SK-N-SH (cell line): Measurements from ENCODE around the gene DBH. TPM values are rescaled to one million over a fixed set of nuclear protein-coding genes. Genes with fewer than 3 reads are reported as not detected.

Source experiments
- CTCF ChIA-PET: fragments of 300-600, 350-600 bp; formaldehyde crosslinking; extraction: SDS; loops from one replicate; lab custom pipeline; 2021; lab: Yijun Ruan, JAX
- POLR2A ChIA-PET: fragments of 350-600 bp; sonication (Branson Sonifier 250); formaldehyde crosslinking; extraction: SDS; loops from one replicate; lab custom pipeline; 2020; ENCODE audit warnings: antibody characterized with exemption, inconsistent platforms; lab: Yijun Ruan, JAX
- DNase-seq: peaks from one replicate; pipeline ENCODE4 v3.0.0; 2012
- H2AFZ ChIP-seq: fragments of 200-600 bp; sonication (generic); 2 replicates; pipeline ENCODE4 v1.8.1; 2016; ENCODE audit warnings: antibody characterized with exemption, mild to moderate bottlenecking, low read depth
- H3F3A ChIP-seq: fragments of 200-600 bp; sonication (generic); replicated peaks from 2 replicates; pipeline ENCODE3; 2016; ENCODE audit warnings: antibody characterized with exemption, mild to moderate bottlenecking; ENCODE audit not compliant: insufficient read depth
- H3K27ac ChIP-seq, 2 experiments: fragments of 200-500 bp in 1 of 2; fragments of 200-600 bp in 1 of 2; sonication (Bioruptor generic) in 1 of 2; sonication (generic), shearing (Covaris generic) in 1 of 2; 2 replicates each; pipeline versions ENCODE4 v1.5.1 to v1.6.1; 2014 to 2016; ENCODE audit warnings: low read depth in 2 of 2, inconsistent platforms in 1 of 2, low read length in 1 of 2, mild to moderate bottlenecking in 1 of 2, mixed read lengths in 1 of 2
- H3K27me3 ChIP-seq: fragments of 200-600 bp; sonication (generic), shearing (Covaris generic); 2 replicates; pipeline ENCODE4 v1.6.1; 2016; ENCODE audit warnings: mixed run types; ENCODE audit not compliant: insufficient read depth
- H3K36me3 ChIP-seq, 2 experiments: fragments of 200-500 bp in 1 of 2; fragments of 200-600 bp in 1 of 2; sonication (Bioruptor generic) in 1 of 2; sonication (generic) in 1 of 2; replicated peaks in 1 of 2; 2 replicates each; pipeline versions ENCODE3 to v1.5.1; 2014 to 2016; ENCODE audit warnings: low read length in 1 of 2, mild to moderate bottlenecking in 1 of 2; ENCODE audit not compliant: insufficient read depth in 2 of 2, control insufficient read depth in 1 of 2
- H3K4me1 ChIP-seq, 2 experiments: fragments of 200-500 bp in 1 of 2; fragments of 200-600 bp in 1 of 2; sonication (Bioruptor generic) in 1 of 2; sonication (generic), shearing (Covaris generic) in 1 of 2; 2 replicates each; pipeline versions ENCODE4 v1.5.1 to v1.6.1; 2014 to 2016; ENCODE audit warnings: low read depth in 1 of 2, low read length in 1 of 2, mixed run types in 1 of 2; ENCODE audit not compliant: insufficient read depth in 2 of 2, control insufficient read depth in 1 of 2
- H3K4me2 ChIP-seq: fragments of 200-600 bp; sonication (generic), shearing (Covaris generic); 2 replicates; pipeline ENCODE4 v1.6.1; 2017; ENCODE audit warnings: mixed run types
- H3K4me3 ChIP-seq, 2 experiments: fragments of 200-500 bp in 1 of 2; fragments of 200-600 bp in 1 of 2; sonication (Bioruptor generic) in 1 of 2; sonication (generic), shearing (Covaris generic) in 1 of 2; 2 replicates each; pipeline versions ENCODE4 v1.5.1 to v1.8.1; 2014 to 2016; ENCODE audit warnings: low read depth in 2 of 2, inconsistent platforms in 1 of 2, low read length in 1 of 2, mild to moderate bottlenecking in 1 of 2, mixed read lengths in 1 of 2, moderate library complexity in 1 of 2
- H3K79me2 ChIP-seq: fragments of 200-600 bp; sonication (generic); 2 replicates; pipeline ENCODE4 v1.8.1; 2017; ENCODE audit warnings: mild to moderate bottlenecking; ENCODE audit not compliant: insufficient read depth
- H3K9ac ChIP-seq: fragments of 200-600 bp; sonication (generic); 2 replicates; pipeline ENCODE4 v1.6.1; 2017; ENCODE audit warnings: mixed run types
- H3K9me2 ChIP-seq: fragments of 200-600 bp; sonication (generic); 2 replicates; pipeline ENCODE4 v1.6.1; 2017; ENCODE audit warnings: mixed run types
- H3K9me3 ChIP-seq: fragments of 200-600 bp; sonication (generic); 2 replicates; pipeline ENCODE4 v1.6.1; 2017; ENCODE audit warnings: mixed run types, mild to moderate bottlenecking, moderate library complexity
- H4K20me1 ChIP-seq: fragments of 200-600 bp; sonication (generic); 2 replicates; pipeline ENCODE4 v1.6.1; 2017; ENCODE audit warnings: mild to moderate bottlenecking, mixed run types; ENCODE audit not compliant: insufficient read depth
- ELF1 ChIP-seq: IDR thresholded peaks from 2 replicates; pipeline ENCODE4 v1.4.0; 2012
- GATA2 ChIP-seq: sonication (generic); formaldehyde crosslinking; IDR thresholded peaks from 2 replicates; pipeline ENCODE4 v1.5.0; 2020; ENCODE audit warnings: mild to moderate bottlenecking, missing genetic modification reagents
- JUND ChIP-seq: IDR thresholded peaks from 2 replicates; pipeline ENCODE4 v1.4.0; 2012
- MXI1 ChIP-seq: IDR thresholded peaks from 2 replicates; pipeline ENCODE4 v1.6.1; 2012; ENCODE audit warnings: mild to moderate bottlenecking, low read depth, low read length, improper control_type of control experiment
- POLR2AphosphoS5 ChIP-seq: IDR thresholded peaks from 2 replicates; pipeline ENCODE4 v1.6.1; 2012; ENCODE audit warnings: low read depth, low read length
- RFX5 ChIP-seq: IDR thresholded peaks from 2 replicates; pipeline ENCODE4 v1.6.1; 2012; ENCODE audit warnings: mild to moderate bottlenecking, improper control_type of control experiment, low read length
- RXRA ChIP-seq: IDR thresholded peaks from 2 replicates; pipeline ENCODE4 v1.4.0; 2012; ENCODE audit warnings: low read depth, mild to moderate bottlenecking, borderline replicate concordance
- SMC3 ChIP-seq: IDR thresholded peaks from 2 replicates; pipeline ENCODE4 v1.6.1; 2012; ENCODE audit warnings: low read depth, low read length, improper control_type of control experiment
- TAF1 ChIP-seq: IDR thresholded peaks from 2 replicates; pipeline ENCODE4 v1.6.1; 2012; ENCODE audit warnings: low read depth, mild to moderate bottlenecking, low read length, moderate library complexity, borderline replicate concordance
- WGBS: methylation state at CpG from one replicate; pipeline ENCODE4 v1.1.6; 2017; ENCODE audit warnings: low lambda C conversion rate; 5-methylcytosine and 5-hydroxymethylcytosine counted together
- polyA plus RNA-seq, 3 experiments: library from polyadenylated mRNA; depleted of rRNA; stranded (reverse); fragments of >200 nt; gene quantifications; 2 replicates each; pipeline ENCODE4 v1.2.3, GENCODE V29; 2012
- TF ChIP-seq, protein P1 (sequence below): IDR thresholded peaks from 2 replicates; pipeline ENCODE4 v1.4.0; 2012; ENCODE audit warnings: low read depth, borderline replicate concordance
- TF ChIP-seq, protein P2 (sequence below): IDR thresholded peaks from 2 replicates; pipeline ENCODE4 v1.4.0; 2012; ENCODE audit warnings: low read depth, borderline replicate concordance
- TF ChIP-seq, protein P3 (sequence below): IDR thresholded peaks from 2 replicates; pipeline ENCODE4 v1.4.0; 2012; ENCODE audit warnings: low read depth
- TF ChIP-seq, protein P4 (sequence below): IDR thresholded peaks from 2 replicates; pipeline ENCODE4 v1.6.1; 2012; ENCODE audit warnings: mild to moderate bottlenecking, low read depth, low read length, moderate library complexity

Gene DBH
- polyA plus RNA-seq, 1 of the 3 experiments (the other 2 are of a cell fraction) = 0.92 TPM

DNA sequence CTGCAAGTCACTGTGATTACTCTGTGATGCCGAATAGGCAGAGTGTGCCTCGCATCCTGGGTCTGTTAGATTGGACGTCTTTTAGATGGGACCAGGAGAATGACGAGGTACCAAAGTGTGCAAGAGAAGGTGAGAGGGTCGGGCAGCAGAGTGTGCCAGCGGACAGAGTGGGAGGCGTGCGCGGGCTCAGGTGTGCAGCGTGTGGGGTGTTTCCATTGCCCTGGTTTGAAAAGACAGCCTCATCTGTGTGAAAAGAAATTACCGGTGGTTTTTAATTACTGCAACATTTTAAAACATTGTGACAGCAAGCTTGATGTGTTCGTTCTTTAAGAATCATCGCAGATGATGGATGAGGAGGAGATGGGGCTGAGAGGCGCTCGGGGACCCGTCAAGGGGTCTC lies 22.7 kb upstream of the DBH start (continued):
- TF ChIP-seq, protein P1, sequence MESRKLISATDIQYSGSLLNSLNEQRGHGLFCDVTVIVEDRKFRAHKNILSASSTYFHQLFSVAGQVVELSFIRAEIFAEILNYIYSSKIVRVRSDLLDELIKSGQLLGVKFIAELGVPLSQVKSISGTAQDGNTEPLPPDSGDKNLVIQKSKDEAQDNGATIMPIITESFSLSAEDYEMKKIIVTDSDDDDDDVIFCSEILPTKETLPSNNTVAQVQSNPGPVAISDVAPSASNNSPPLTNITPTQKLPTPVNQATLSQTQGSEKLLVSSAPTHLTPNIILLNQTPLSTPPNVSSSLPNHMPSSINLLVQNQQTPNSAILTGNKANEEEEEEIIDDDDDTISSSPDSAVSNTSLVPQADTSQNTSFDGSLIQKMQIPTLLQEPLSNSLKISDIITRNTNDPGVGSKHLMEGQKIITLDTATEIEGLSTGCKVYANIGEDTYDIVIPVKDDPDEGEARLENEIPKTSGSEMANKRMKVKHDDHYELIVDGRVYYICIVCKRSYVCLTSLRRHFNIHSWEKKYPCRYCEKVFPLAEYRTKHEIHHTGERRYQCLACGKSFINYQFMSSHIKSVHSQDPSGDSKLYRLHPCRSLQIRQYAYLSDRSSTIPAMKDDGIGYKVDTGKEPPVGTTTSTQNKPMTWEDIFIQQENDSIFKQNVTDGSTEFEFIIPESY = no peak
- TF ChIP-seq, protein P2, sequence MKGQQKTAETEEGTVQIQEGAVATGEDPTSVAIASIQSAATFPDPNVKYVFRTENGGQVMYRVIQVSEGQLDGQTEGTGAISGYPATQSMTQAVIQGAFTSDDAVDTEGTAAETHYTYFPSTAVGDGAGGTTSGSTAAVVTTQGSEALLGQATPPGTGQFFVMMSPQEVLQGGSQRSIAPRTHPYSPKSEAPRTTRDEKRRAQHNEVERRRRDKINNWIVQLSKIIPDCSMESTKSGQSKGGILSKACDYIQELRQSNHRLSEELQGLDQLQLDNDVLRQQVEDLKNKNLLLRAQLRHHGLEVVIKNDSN = no peak

DNA sequence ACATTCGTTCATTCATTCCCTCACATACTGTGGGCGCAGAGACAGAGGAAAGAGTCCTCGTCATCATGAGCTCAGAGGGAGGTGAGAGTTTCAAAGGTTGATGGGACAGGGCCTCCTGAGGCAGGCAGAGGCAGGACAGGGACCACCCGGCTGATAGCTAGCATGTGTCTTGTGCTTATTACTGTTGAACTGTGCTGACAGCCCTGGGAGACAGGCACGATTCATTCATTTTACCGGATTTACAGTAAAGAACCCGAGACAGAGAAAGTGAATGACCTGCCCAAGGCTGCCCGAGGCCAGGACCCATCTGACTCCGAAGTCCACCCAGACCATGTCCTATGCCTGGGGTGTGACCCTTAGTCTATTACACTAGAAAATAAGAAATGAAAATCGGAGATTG lies 22.1 kb upstream of the DBH start:
- ChIA-PET POLR2A (interaction anchor here (18.3 kb wide), 1 partner anchor 23 kb away, joined by 261 read pairs; the partner anchor contains the start of gene DBH), CTCF (no interaction called here)
- Histone ChIP-seq H3K4me2 (no peak overlapping the region), H3K9ac (no peak overlapping the region), H3K9me3 (no peaks in the 10 kb centered on the region), H4K20me1 (no peaks in the 10 kb centered on the region), H2AFZ (no peak overlapping the region), H3K4me1 (peaks cover 0 to 45% of the 10 kb centered on the region in 2 experiments; a peak in 1 of 4 replicates), H3K79me2 (no peaks in the 10 kb centered on the region), H3K4me3 (no peak overlapping the region), H3K36me3 (no peaks in the 10 kb centered on the region), H3K27ac (no peak overlapping the region), H3F3A (no peaks in the 10 kb centered on the region), H3K9me2 (no peaks in the 10 kb centered on the region), H3K27me3 (peaks cover 6% of the 10 kb centered on the region; the same call in 1 of the 2 replicates)
- DNase-seq = no peak
- TF ChIP-seq ELF1 (no peak), RXRA (no peak), MXI1 (no peak), JUND (no peak), GATA2 (no peak), POLR2AphosphoS5 (no peak)
- TF ChIP-seq, protein P1 = no peak
- WGBS = 39% methylated on average over 10 of the region's 10 CpGs

DNA sequence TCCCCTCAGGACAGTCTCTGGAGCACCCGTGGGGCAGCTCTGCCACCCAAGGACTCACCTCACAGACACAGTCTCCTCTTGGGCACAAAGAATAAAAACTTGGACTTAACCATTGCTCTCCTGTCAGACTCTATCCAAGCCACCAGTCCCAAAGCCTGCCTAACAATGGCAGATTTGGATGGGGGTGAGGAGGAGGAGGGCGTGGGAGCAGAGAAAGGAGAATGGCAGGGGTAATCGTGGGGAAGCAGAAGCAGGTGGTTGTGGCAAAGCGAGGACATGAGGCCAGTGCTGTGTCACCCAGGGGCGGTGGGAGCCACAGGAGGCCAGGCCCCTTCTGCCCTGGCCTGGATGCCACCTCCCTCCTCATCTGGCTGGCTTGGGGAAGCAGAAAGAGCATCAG lies 21.5 kb upstream of the DBH start:
- ChIA-PET CTCF (no interaction called here), POLR2A (interaction anchor here (0.9 to 18.3 kb wide), 2 partner anchors 23 to 81 kb away, joined by 4 to 261 read pairs; partner anchors contain the start of genes ADAMTSL2 and DBH)
- no peak overlapping the region; a peak in 1 of 4 replicates for H3K27ac ChIP-seq
- no peaks in the 10 kb centered on the region for H3K9me3 ChIP-seq
- H4K20me1 ChIP-seq = no peaks in the 10 kb centered on the region
- H3K36me3 ChIP-seq = no peaks in the 10 kb centered on the region
- no peak overlapping the region for H3K4me2 ChIP-seq
- no peaks in the 10 kb centered on the region for H3F3A ChIP-seq
- peaks cover 0 to 43% of the 10 kb centered on the region in 2 experiments; a peak in 1 of 4 replicates for H3K4me1 ChIP-seq
- H3K27me3 ChIP-seq = peaks cover 9% of the 10 kb centered on the region; the same call in 1 of the 2 replicates
- no peak for DNase-seq
- H2AFZ ChIP-seq = no peak overlapping the region
- H3K9me2 ChIP-seq = no peaks in the 10 kb centered on the region
- H3K4me3 ChIP-seq = no peak overlapping the region
- H3K9ac ChIP-seq = no peak overlapping the region
- no peaks in the 10 kb centered on the region for H3K79me2 ChIP-seq
- WGBS = 50% methylated on average over 5 of the region's 5 CpGs
- TF ChIP-seq JUND = no peak
- no peak for TF ChIP-seq RFX5
- TF ChIP-seq, protein P3, sequence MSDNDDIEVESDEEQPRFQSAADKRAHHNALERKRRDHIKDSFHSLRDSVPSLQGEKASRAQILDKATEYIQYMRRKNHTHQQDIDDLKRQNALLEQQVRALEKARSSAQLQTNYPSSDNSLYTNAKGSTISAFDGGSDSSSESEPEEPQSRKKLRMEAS = no peak
- TF ChIP-seq SMC3 = no peak
- no peak for TF ChIP-seq POLR2AphosphoS5
- no peak for TF ChIP-seq TAF1
- TF ChIP-seq, protein P4, sequence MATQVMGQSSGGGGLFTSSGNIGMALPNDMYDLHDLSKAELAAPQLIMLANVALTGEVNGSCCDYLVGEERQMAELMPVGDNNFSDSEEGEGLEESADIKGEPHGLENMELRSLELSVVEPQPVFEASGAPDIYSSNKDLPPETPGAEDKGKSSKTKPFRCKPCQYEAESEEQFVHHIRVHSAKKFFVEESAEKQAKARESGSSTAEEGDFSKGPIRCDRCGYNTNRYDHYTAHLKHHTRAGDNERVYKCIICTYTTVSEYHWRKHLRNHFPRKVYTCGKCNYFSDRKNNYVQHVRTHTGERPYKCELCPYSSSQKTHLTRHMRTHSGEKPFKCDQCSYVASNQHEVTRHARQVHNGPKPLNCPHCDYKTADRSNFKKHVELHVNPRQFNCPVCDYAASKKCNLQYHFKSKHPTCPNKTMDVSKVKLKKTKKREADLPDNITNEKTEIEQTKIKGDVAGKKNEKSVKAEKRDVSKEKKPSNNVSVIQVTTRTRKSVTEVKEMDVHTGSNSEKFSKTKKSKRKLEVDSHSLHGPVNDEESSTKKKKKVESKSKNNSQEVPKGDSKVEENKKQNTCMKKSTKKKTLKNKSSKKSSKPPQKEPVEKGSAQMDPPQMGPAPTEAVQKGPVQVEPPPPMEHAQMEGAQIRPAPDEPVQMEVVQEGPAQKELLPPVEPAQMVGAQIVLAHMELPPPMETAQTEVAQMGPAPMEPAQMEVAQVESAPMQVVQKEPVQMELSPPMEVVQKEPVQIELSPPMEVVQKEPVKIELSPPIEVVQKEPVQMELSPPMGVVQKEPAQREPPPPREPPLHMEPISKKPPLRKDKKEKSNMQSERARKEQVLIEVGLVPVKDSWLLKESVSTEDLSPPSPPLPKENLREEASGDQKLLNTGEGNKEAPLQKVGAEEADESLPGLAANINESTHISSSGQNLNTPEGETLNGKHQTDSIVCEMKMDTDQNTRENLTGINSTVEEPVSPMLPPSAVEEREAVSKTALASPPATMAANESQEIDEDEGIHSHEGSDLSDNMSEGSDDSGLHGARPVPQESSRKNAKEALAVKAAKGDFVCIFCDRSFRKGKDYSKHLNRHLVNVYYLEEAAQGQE = no peak
- TF ChIP-seq, protein P1 = no peak
